Keratinocyte (primary cell): ENCODE results near the gene ZNF214. TPM values are rescaled to one million over a fixed set of nuclear protein-coding genes. Genes with fewer than 3 reads are reported as not detected.

Experiments used
- DNase-seq: peaks from one replicate; pipeline ENCODE4 v3.0.0-alpha.2; 2011; ENCODE audit warnings: low read depth, missing footprints, low spot score
- FAIRE-seq: peaks from 2 replicates; lab custom pipeline; 2011; peaks lifted over from hg19 to GRCh38; lab: Jason Lieb, UNC
- H2AFZ ChIP-seq: 2 replicates; pipeline ENCODE4 v1.6.0; 2012; ENCODE audit warnings: low read length, control low read depth, inconsistent platforms; ENCODE audit not compliant: control insufficient read depth
- H3K27ac ChIP-seq: 2 replicates; pipeline ENCODE4 v1.5.1; 2011; ENCODE audit warnings: low read length; ENCODE audit not compliant: control insufficient read depth, insufficient read depth
- H3K27me3 ChIP-seq: 3 replicates; pipeline ENCODE4 v1.6.0; 2011; ENCODE audit warnings: low read length; ENCODE audit not compliant: control insufficient read depth, insufficient read depth; ENCODE audit errors: extremely low read depth
- H3K36me3 ChIP-seq, 2 experiments: 2 replicates in 1 of 2; 3 replicates in 1 of 2; pipeline ENCODE4 v1.5.1; 2011; ENCODE audit warnings: low read length in 2 of 2, mild to moderate bottlenecking in 1 of 2; ENCODE audit not compliant: control insufficient read depth in 2 of 2, insufficient read depth in 2 of 2; ENCODE audit errors: extremely low read depth in 1 of 2
- H3K4me1 ChIP-seq: 3 replicates; pipeline ENCODE4 v1.5.1; 2011; ENCODE audit warnings: low read length; ENCODE audit not compliant: control insufficient read depth, insufficient read depth; ENCODE audit errors: extremely low read depth
- H3K4me2 ChIP-seq: 3 replicates; pipeline ENCODE4 v1.6.0; 2011; ENCODE audit warnings: low read depth, low read length; ENCODE audit not compliant: control insufficient read depth, insufficient read depth; ENCODE audit errors: extremely low read depth
- H3K4me3 ChIP-seq, 3 experiments: fragments of 200-600 bp in 1 of 3; sonication (generic) in 1 of 3; 2 replicates in 2 of 3; 3 replicates in 1 of 3; pipeline ENCODE4 v1.5.1; 2011 to 2016; ENCODE audit warnings: low read length in 3 of 3, mild to moderate bottlenecking in 3 of 3, control low read depth in 2 of 3, inconsistent platforms in 1 of 3, low read depth in 1 of 3, mixed read lengths in 1 of 3, mixed run types in 1 of 3, moderate library complexity in 1 of 3; ENCODE audit not compliant: control insufficient read depth in 2 of 3, insufficient read depth in 2 of 3; ENCODE audit errors: extremely low read depth in 1 of 3
- H3K79me2 ChIP-seq: 2 replicates; pipeline ENCODE4 v1.6.0; 2012; ENCODE audit warnings: low read length; ENCODE audit not compliant: control insufficient read depth, insufficient read depth
- H3K9ac ChIP-seq: 3 replicates; pipeline ENCODE4 v1.6.0; 2011; ENCODE audit warnings: low read length; ENCODE audit not compliant: control insufficient read depth, insufficient read depth; ENCODE audit errors: extremely low read depth
- H3K9me1 ChIP-seq: 3 replicates; pipeline ENCODE4 v1.6.0; 2011; ENCODE audit warnings: low read length; ENCODE audit not compliant: control insufficient read depth, insufficient read depth; ENCODE audit errors: extremely low read depth
- H3K9me3 ChIP-seq: 2 replicates; pipeline ENCODE4 v1.5.1; 2012; ENCODE audit warnings: low read depth, low read length; ENCODE audit not compliant: control insufficient read depth
- H4K20me1 ChIP-seq: 3 replicates; pipeline ENCODE4 v1.6.0; 2011; ENCODE audit warnings: low read length; ENCODE audit not compliant: control insufficient read depth, insufficient read depth; ENCODE audit errors: extremely low read depth
- CTCF ChIP-seq, 3 experiments: IDR thresholded peaks in 1 of 3; conservative IDR thresholded peaks in 1 of 3; optimal IDR thresholded peaks in 1 of 3; 2 replicates in 2 of 3; 3 replicates in 1 of 3; pipeline versions ENCODE3 to v1.5.1; 2011; ENCODE audit warnings: low read length in 3 of 3, mild to moderate bottlenecking in 3 of 3, moderate library complexity in 2 of 3, control low read depth in 1 of 3, inconsistent platforms in 1 of 3; ENCODE audit not compliant: insufficient read depth in 2 of 3; ENCODE audit errors: extremely low read depth in 1 of 3
- EZH2 ChIP-seq: IDR thresholded peaks from one replicate; pipeline ENCODE4 v1.6.1; 2012; ENCODE audit warnings: inconsistent platforms, mild to moderate bottlenecking, low read length, moderate library complexity
- dilution Hi-C: fragments of 300-500 bp; cut with MboI; formaldehyde crosslinking; loops from one replicate; pipeline ENCODE4 v1.7.0; 2020; ENCODE audit warnings: low sequenced_read_pairs; ENCODE audit not compliant: extremely low pct_ligation_motif_present
- polyA minus RNA-seq, 3 experiments: library from RNA; depleted of rRNA, polyadenylated mRNA; stranded (reverse); fragments of >200 nt; gene quantifications; 1 replicate in 1 of 3; 2 replicates in 1 of 3; 3 replicates in 1 of 3; pipeline ENCODE4 v1.2.3, GENCODE V29; 2011
- polyA plus RNA-seq, 5 experiments: library from polyadenylated mRNA; depleted of rRNA in 3 of 5; stranded (reverse) in 3 of 5; stranded (forward) in 1 of 5; unstranded in 1 of 5; fragments of >200 nt; gene quantifications; 1 replicate in 1 of 5; 2 replicates in 3 of 5; 3 replicates in 1 of 5; pipeline versions ENCODE4 v1.2.1 to v1.2.3, GENCODE V29; 2011 to 2012; ENCODE audit warnings: missing spikeins in 2 of 5, low read depth in 1 of 5, low replicate concordance in 1 of 5

The ZNF214 gene
- polyA plus RNA-seq (0.89 to 1.1 TPM (median 0.95 TPM) in 3 replicates), polyA minus RNA-seq (0.77 to 1.1 TPM in 2 of 3 replicates, not detected in the other)
- 0.52 TPM for polyA plus RNA-seq (2011; ENCODE audit: low read depth)
- polyA plus RNA-seq (2011; cell fraction: cytosol; rRNA removed): 0.36 and 0.68 TPM in 2 replicates
- polyA plus RNA-seq (2011; cell fraction: nucleus; rRNA removed): 1.00 and 1.8 TPM in 2 replicates
- 0.48 and 0.76 TPM in 2 replicates for polyA plus RNA-seq (2012; ENCODE audit: low replicate concordance)
- polyA minus RNA-seq (2011; cell fraction: cytosol; rRNA and poly(A)+ RNA removed): 2.5 TPM
- polyA minus RNA-seq (2011; cell fraction: nucleus; rRNA and poly(A)+ RNA removed): 2.1 and 3.4 TPM in 2 replicates

GRCh38 chr11:7020183-7020917 lies at the start of gene ZNF214, which contains the start of gene NLRP14:
Gene ZNF214 (minus strand): TSS chr11:7020346. CDS start chr11:7002835, 17,511 bp downstream.
Gene NLRP14 (plus strand): TSS chr11:7020479. CDS start chr11:7038587, 18,108 bp downstream.
- Histone ChIP-seq H3K9ac (peak within 1 kb of the TSS; percentile 56), H3K4me1 (peaks cover 4% of the 10 kb centered on the region), H3K36me3 (no peaks in the 10 kb centered on the region), H3K4me2 (peak within 1 kb of the TSS; percentile 89), H3K4me3 (peak within 1 kb of the TSS; percentile 43 to 76 (median 69)), H3K27ac (no peak within 1 kb of the TSS), H2AFZ (peak within 1 kb of the TSS; percentile 96), H3K27me3 (no peaks in the 10 kb centered on the region), H3K9me1 (no peaks in the 10 kb centered on the region), H4K20me1 (no peaks in the 10 kb centered on the region), H3K9me3 (no peaks in the 10 kb centered on the region), H3K79me2 (no peaks in the 10 kb centered on the region)
- DNase-seq (peak; percentile 26), FAIRE-seq (peak; percentile 59)
- TF ChIP-seq EZH2 (no peak), CTCF (optimal IDR thresholded peaks at IDR 0.05 in 1 of 3, IDR thresholded peaks at IDR 0.05 in 1 of 3, conservative IDR thresholded peaks at IDR 0.05 in 1 of 3; ENCODE audit: extremely low read depth in 1 of 3, insufficient read depth in 2 of 3, low read length in 3 of 3) (no peak)
- dilution Hi-C loops: no loop called here

- no peak overlapping the region for H3K4me3 ChIP-seq
- dilution Hi-C loops: no loop called here
- no peak overlapping the region for H3K27ac ChIP-seq
- no peak overlapping the region for H2AFZ ChIP-seq
- H3K4me2 ChIP-seq: no peak overlapping the region
- H3K9me3 ChIP-seq: no peaks in the 10 kb centered on the region
- H3K27me3 ChIP-seq: no peaks in the 10 kb centered on the region
- H3K4me1 ChIP-seq: no peaks in the 10 kb centered on the region
- H3K79me2 ChIP-seq: no peaks in the 10 kb centered on the region
- no peaks in the 10 kb centered on the region for H3K9me1 ChIP-seq
- FAIRE-seq: no peak
- H3K9ac ChIP-seq: no peak overlapping the region
- TF ChIP-seq CTCF (optimal IDR thresholded peaks at IDR 0.05 in 1 of 3, IDR thresholded peaks at IDR 0.05 in 1 of 3, conservative IDR thresholded peaks at IDR 0.05 in 1 of 3; ENCODE audit: extremely low read depth in 1 of 3, insufficient read depth in 2 of 3, low read length in 3 of 3) (no peak), EZH2 (no peak)
- H4K20me1 ChIP-seq: no peaks in the 10 kb centered on the region
- no peaks in the 10 kb centered on the region for H3K36me3 ChIP-seq
- no peak for DNase-seq
Observed at GRCh38 chr11:7062534-7062933, 42.4 kb upstream of the ZNF214 start.
